SU-DHL-6 (cell line): ENCODE results near the gene OXLD1.

Experiments used
- H2AFZ ChIP-seq: fragments of 200-600 bp; sonication (generic); 2 replicates; pipeline ENCODE4 v1.6.1; 2014; ENCODE audit warnings: low read depth, mild to moderate bottlenecking, moderate library complexity, mixed read lengths, antibody characterized with exemption, low read length; ENCODE audit not compliant: severe bottlenecking
- H3F3A ChIP-seq: fragments of 200-600 bp; shearing (Covaris generic); 2 replicates; pipeline ENCODE4 v1.6.0; 2016; ENCODE audit warnings: antibody characterized with exemption, mild to moderate bottlenecking; ENCODE audit not compliant: insufficient read depth
- H3K27ac ChIP-seq: fragments of 200-600 bp; sonication (generic); 2 replicates; pipeline ENCODE4 v1.5.1; 2016; ENCODE audit warnings: low read depth, mild to moderate bottlenecking, low read length, moderate library complexity, mixed read lengths
- H3K27me3 ChIP-seq: fragments of 200-600 bp; sonication (generic), shearing (Covaris generic); 2 replicates; pipeline ENCODE4 v1.6.0; 2014; ENCODE audit warnings: mild to moderate bottlenecking, low read length
- H3K36me3 ChIP-seq: fragments of 200-600 bp; sonication (generic); 2 replicates; pipeline ENCODE4 v1.6.1; 2014; ENCODE audit warnings: mild to moderate bottlenecking, low read length, mixed read lengths
- H3K4me2 ChIP-seq: fragments of 300-600, 200-600 bp; shearing (Covaris generic), sonication (generic); 2 replicates; pipeline ENCODE4 v1.6.0; 2014; ENCODE audit warnings: low read length, low read depth, mild to moderate bottlenecking; ENCODE audit not compliant: poor library complexity, severe bottlenecking
- H3K4me3 ChIP-seq: fragments of 200-600 bp; sonication (generic); 2 replicates; pipeline ENCODE4 v1.5.1; 2014; ENCODE audit warnings: antibody characterized with exemption, low read length, mild to moderate bottlenecking, mixed read lengths; ENCODE audit not compliant: insufficient read depth, poor library complexity, severe bottlenecking
- H3K79me2 ChIP-seq: fragments of 200-600 bp; sonication (generic); 2 replicates; pipeline ENCODE4 v1.6.1; 2014; ENCODE audit warnings: mild to moderate bottlenecking, low read length, moderate library complexity; ENCODE audit not compliant: insufficient read depth
- H3K9ac ChIP-seq: fragments of 200-600 bp; sonication (generic); 2 replicates; pipeline ENCODE4 v1.7.0; 2014; ENCODE audit warnings: mild to moderate bottlenecking, low read length
- H3K9me2 ChIP-seq: fragments of 200-600 bp; sonication (generic); replicated peaks from 2 replicates; pipeline ENCODE4 v1.6.1; 2014; ENCODE audit warnings: low read length; ENCODE audit not compliant: insufficient read depth
- H3K9me3 ChIP-seq: fragments of 200-600 bp; sonication (generic); 2 replicates; pipeline ENCODE4 v1.6.1; 2014; ENCODE audit warnings: low read length, mixed read lengths; ENCODE audit not compliant: insufficient read depth
- H4K20me1 ChIP-seq: fragments of 200-600 bp; sonication (generic); 2 replicates; pipeline ENCODE4 v1.6.1; 2014; ENCODE audit warnings: low read depth, mild to moderate bottlenecking, antibody characterized with exemption, low read length, moderate library complexity, mixed read lengths
- CTCF ChIP-seq: fragments of 200-600 bp; sonication (generic); IDR thresholded peaks from one replicate; pipeline ENCODE4 v1.5.1; 2017; ENCODE audit warnings: antibody characterized with exemption, mild to moderate bottlenecking, low read length, moderate library complexity; ENCODE audit not compliant: insufficient read depth, poor library complexity, severe bottlenecking
- EZH2phosphoT487 ChIP-seq: fragments of 200-600 bp; sonication (generic), shearing (Covaris generic); conservative IDR thresholded peaks from 2 replicates; pipeline ENCODE4 v1.6.1; 2018; ENCODE audit warnings: mild to moderate bottlenecking, antibody characterized with exemption, low read length, moderate library complexity, mixed read lengths

OXLD1 gene

GRCh38 chr17:81673561-81674258, 7.3 kb upstream of the OXLD1 start:
- Histone ChIP-seq H3K4me3 (no peak overlapping the region), H3K27me3 (no peaks in the 10 kb centered on the region), H3K9ac (no peak overlapping the region), H3K9me3 (no peaks in the 10 kb centered on the region), H3K79me2 (peaks cover 2% of the 10 kb centered on the region; the same call in 1 of the 2 replicates), H3K9me2 (no peaks in the 10 kb centered on the region), H3K4me2 (no peak overlapping the region), H4K20me1 (no peaks in the 10 kb centered on the region), H3K36me3 (peaks cover 6% of the 10 kb centered on the region; the same call in 1 of the 2 replicates), H3K27ac (no peak overlapping the region), H2AFZ (no peak overlapping the region), H3F3A (no peaks in the 10 kb centered on the region; the same call in 1 of the 2 replicates)
- no peak for TF ChIP-seq EZH2phosphoT487
- no peak for TF ChIP-seq CTCF

GRCh38 chr17:81672954-81673353, 6.5 kb upstream of the OXLD1 start:
- H3K27ac ChIP-seq: no peak overlapping the region
- H2AFZ ChIP-seq: no peak overlapping the region
- TF ChIP-seq EZH2phosphoT487: no peak
- TF ChIP-seq CTCF: no peak
- H3K4me3 ChIP-seq: no peak overlapping the region
- no peaks in the 10 kb centered on the region for H3K9me2 ChIP-seq
- no peak overlapping the region for H3K4me2 ChIP-seq
- no peak overlapping the region for H3K9ac ChIP-seq
- H4K20me1 ChIP-seq: no peaks in the 10 kb centered on the region
- H3K79me2 ChIP-seq: peaks cover 9% of the 10 kb centered on the region; the same call in 1 of the 2 replicates
- H3K27me3 ChIP-seq: no peaks in the 10 kb centered on the region
- H3K9me3 ChIP-seq: no peaks in the 10 kb centered on the region
- H3K36me3 ChIP-seq: peaks cover 6% of the 10 kb centered on the region; the same call in 1 of the 2 replicates
- no peaks in the 10 kb centered on the region; the same call in 1 of the 2 replicates for H3F3A ChIP-seq

GRCh38 chr17:81672504-81672903, 6.1 kb upstream of the OXLD1 start:
- Histone ChIP-seq H3K4me3 (no peak overlapping the region), H3F3A (no peaks in the 10 kb centered on the region), H3K4me2 (no peak overlapping the region), H3K9me2 (no peaks in the 10 kb centered on the region), H3K36me3 (peaks cover 6% of the 10 kb centered on the region; the same call in 1 of the 2 replicates), H3K9ac (no peak overlapping the region), H2AFZ (no peak overlapping the region), H3K27me3 (no peaks in the 10 kb centered on the region), H3K79me2 (peaks cover 14% of the 10 kb centered on the region), H3K27ac (no peak overlapping the region), H3K9me3 (no peaks in the 10 kb centered on the region), H4K20me1 (no peaks in the 10 kb centered on the region)
- TF ChIP-seq EZH2phosphoT487: no peak

- Histone ChIP-seq H3K9me2 (no peaks in the 10 kb centered on the region), H3K27ac (no peak overlapping the region), H3K4me2 (peak overlapping the region; percentile 95), H3K79me2 (peaks cover 27% of the 10 kb centered on the region), H4K20me1 (no peaks in the 10 kb centered on the region), H3K27me3 (no peaks in the 10 kb centered on the region), H3K36me3 (peaks cover 6% of the 10 kb centered on the region; the same call in 1 of the 2 replicates), H3K4me3 (peak overlapping the region; percentile 39), H3K9me3 (no peaks in the 10 kb centered on the region), H3F3A (0 out of 2 replicates have a peak, but pooled peaks cover 4% of the 10 kb centered on the region), H2AFZ (no peak overlapping the region), H3K9ac (peak overlapping the region; percentile 94)
- TF ChIP-seq CTCF (peak; percentile 15), EZH2phosphoT487 (no peak)
These were observed 1.3 kb upstream of the OXLD1 start for GRCh38 chr17:81667754-81668153.
